ENCODE results near the gene TAF15.
A peak's percentile ranks its signal among the peaks of the same experiment; 100 is the strongest.

The TAF15 gene

GRCh38 chr17:35788477-35789368 lies 20.6 kb upstream of the TAF15 start:
- no peak for DNase-seq

- no peak for DNase-seq
These were observed 18.4 kb upstream of the TAF15 start for GRCh38 chr17:35790841-35791240.

GRCh38 chr17:35791681-35792350 lies 17.5 kb upstream of the TAF15 start:
- no peak for DNase-seq

- DNase-seq: no peak
These were observed 16.0 kb upstream of the TAF15 start for GRCh38 chr17:35793257-35793656.

- no peak for DNase-seq
These were observed 14.0 kb upstream of the TAF15 start, which contains the start of gene MMP28 for GRCh38 chr17:35795007-35795870. MMP28 (minus strand) TSS chr17:35795641; CDS start chr17:35795377, 264 bp downstream.

- DNase-seq: no peak
These were observed 13.4 kb upstream of the TAF15 start for GRCh38 chr17:35795871-35796265.

GRCh38 chr17:35796942-35797341 lies 12.3 kb upstream of the TAF15 start:
- no peak for DNase-seq

GRCh38 chr17:35797370-35797769 lies 11.9 kb upstream of the TAF15 start:
- DNase-seq: no peak

- DNase-seq: no peak
These were observed 11.4 kb upstream of the TAF15 start for GRCh38 chr17:35797918-35798317.

GRCh38 chr17:35799942-35800341 lies 9.3 kb upstream of the TAF15 start:
- no peak for DNase-seq

- peak; percentile 85 for DNase-seq
These were observed 7.6 kb upstream of the TAF15 start for GRCh38 chr17:35801583-35802224.

- DNase-seq: peak; percentile 70
These were observed 4.6 kb upstream of the TAF15 start for GRCh38 chr17:35804658-35805192.

GRCh38 chr17:35807371-35808144 lies 1.7 kb upstream of the TAF15 start:
- no peak for DNase-seq

GRCh38 chr17:35808240-35808961 lies 883 bp upstream of the TAF15 start:
- DNase-seq: no peak

- DNase-seq: no peak
These were observed 674 bp downstream of the TAF15 start for GRCh38 chr17:35809855-35810461.

GRCh38 chr17:35811759-35812158 lies 2.5 kb downstream of the TAF15 start:
- no peak for DNase-seq

- DNase-seq: no peak
These were observed 3.2 kb downstream of the TAF15 start for GRCh38 chr17:35812456-35812855.

GRCh38 chr17:35816723-35817122 lies 7.4 kb downstream of the TAF15 start:
- no peak for DNase-seq

GRCh38 chr17:35817196-35817595 lies 7.9 kb downstream of the TAF15 start:
- no peak for DNase-seq

- DNase-seq: no peak
These were observed 10.2 kb downstream of the TAF15 start for GRCh38 chr17:35819455-35819854.

Data from KG1 (cell line).